Measurements from ENCODE around the gene TTC28. TPM values are rescaled to one million over a fixed set of nuclear protein-coding genes. Genes with fewer than 3 reads are reported as not detected.

Gene TTC28
- total RNA-seq, 4 donors from 2014 or later, result 35.6 to 42.6 (median 36.9) TPM

- no peaks in the 10 kb centered on the region for H3K9me3 ChIP-seq
- no peak for DNase-seq (ENCODE audit: extremely low spot score)
- H3K4me1 ChIP-seq, result peaks cover 0 to 13% (median 6%) of the 10 kb centered on the region in 4 donors
- no peak overlapping the region for H3K27ac ChIP-seq (replicated peaks in 1 of 4)
- H3K36me3 ChIP-seq, result no peaks in the 10 kb centered on the region
- no peaks in the 10 kb centered on the region for H3K27me3 ChIP-seq
- TF ChIP-seq POLR2A (IDR thresholded peaks at IDR 0.05; ENCODE audit: low read depth) (no peak), CTCF (IDR thresholded peaks at IDR 0.05) (no peak), POLR2AphosphoS5 (IDR thresholded peaks at IDR 0.05) (no peak), EP300 (IDR thresholded peaks at IDR 0.05) (no peak)
- WGBS, result 88% methylated on average over 7 of the region's 7 CpGs
- no peak overlapping the region for H3K4me3 ChIP-seq
- intact Hi-C loops (cut with DNase I), result no loop called here
Measured at GRCh38 chr22:28044546-28045173, 635.0 kb downstream of the TTC28 start.

- WGBS, result 83% methylated on average over 2 of the region's 2 CpGs
- Histone ChIP-seq H3K27me3 (no peaks in the 10 kb centered on the region), H3K9me3 (no peaks in the 10 kb centered on the region), H3K4me3 (no peak overlapping the region), H3K27ac (replicated peaks in 1 of 4) (no peak overlapping the region), H3K4me1 (peaks cover 0 to 6% (median 1%) of the 10 kb centered on the region in 4 donors), H3K36me3 (no peaks in the 10 kb centered on the region)
- intact Hi-C loops (cut with DNase I), result no loop called here
- DNase-seq (ENCODE audit: extremely low spot score), result no peak
- TF ChIP-seq CTCF (IDR thresholded peaks at IDR 0.05), result no peak
- no peak for TF ChIP-seq POLR2A (IDR thresholded peaks at IDR 0.05; ENCODE audit: low read depth)
- no peak for TF ChIP-seq EP300 (IDR thresholded peaks at IDR 0.05)
- no peak for TF ChIP-seq POLR2AphosphoS5 (IDR thresholded peaks at IDR 0.05)
Measured at GRCh38 chr22:28043266-28043665, 636.4 kb downstream of the TTC28 start.

GRCh38 chr22:28034760-28035401 lies 644.8 kb downstream of the TTC28 start:
- peaks cover 27 to 48% (median 44%) of the 10 kb centered on the region in 4 donors for H3K4me1 ChIP-seq
- no peaks in the 10 kb centered on the region for H3K36me3 ChIP-seq
- no peaks in the 10 kb centered on the region for H3K27me3 ChIP-seq
- H3K9me3 ChIP-seq, result no peaks in the 10 kb centered on the region
- H3K4me3 ChIP-seq, result no peak overlapping the region
- intact Hi-C loops (cut with DNase I), result no loop called here
- peak overlapping the region; percentile 42 to 57 (median 50) for H3K27ac ChIP-seq (replicated peaks in 1 of 4)
- TF ChIP-seq POLR2AphosphoS5 (IDR thresholded peaks at IDR 0.05), result peak in 1 of 2 donors; percentile 18
- no peak for TF ChIP-seq POLR2A (IDR thresholded peaks at IDR 0.05; ENCODE audit: low read depth)
- no peak for TF ChIP-seq EP300 (IDR thresholded peaks at IDR 0.05)
- DNase-seq (ENCODE audit: extremely low spot score), result peak; percentile 92
- 11% methylated on average over 6 of the region's 7 CpGs for WGBS

- intact Hi-C loops (cut with DNase I), result no loop called here
- no peaks in the 10 kb centered on the region for H3K9me3 ChIP-seq
- no peaks in the 10 kb centered on the region for H3K27me3 ChIP-seq
- TF ChIP-seq POLR2A (IDR thresholded peaks at IDR 0.05; ENCODE audit: low read depth) (no peak), POLR2AphosphoS5 (IDR thresholded peaks at IDR 0.05) (no peak), CTCF (IDR thresholded peaks at IDR 0.05) (no peak), EP300 (IDR thresholded peaks at IDR 0.05) (no peak)
- peaks cover 0 to under 1% (median 0%) of the 10 kb centered on the region in 4 donors for H3K36me3 ChIP-seq
- no peak for DNase-seq (ENCODE audit: extremely low spot score)
- peak overlapping the region; percentile 42 to 57 (median 50) for H3K27ac ChIP-seq (replicated peaks in 1 of 4)
- 83% methylated on average over 9 of the region's 9 CpGs for WGBS
- H3K4me1 ChIP-seq, result peaks cover 34 to 54% (median 50%) of the 10 kb centered on the region in 4 donors
- no peak overlapping the region for H3K4me3 ChIP-seq
Measured at GRCh38 chr22:28034145-28034759, 645.4 kb downstream of the TTC28 start.

- DNase-seq (ENCODE audit: extremely low spot score), result no peak
Measured at GRCh38 chr22:28032861-28033260, 646.8 kb downstream of the TTC28 start.

More at GRCh38 chr22:28032861-28033260, 646.8 kb downstream of the TTC28 start:
- TF ChIP-seq CTCF (IDR thresholded peaks at IDR 0.05) (no peak), POLR2A (IDR thresholded peaks at IDR 0.05; ENCODE audit: low read depth) (no peak), POLR2AphosphoS5 (IDR thresholded peaks at IDR 0.05) (no peak), EP300 (IDR thresholded peaks at IDR 0.05) (no peak)
- peaks cover 48 to 68% (median 64%) of the 10 kb centered on the region in 4 donors for H3K4me1 ChIP-seq
- intact Hi-C loops (cut with DNase I), result no loop called here
- peaks cover 0 to 6% (median 0%) of the 10 kb centered on the region in 4 donors for H3K36me3 ChIP-seq
- H3K4me3 ChIP-seq, result no peak overlapping the region
- H3K9me3 ChIP-seq, result no peaks in the 10 kb centered on the region
- 66% methylated on average over 3 of the region's 3 CpGs for whole genome bisulfite sequencing
- H3K27ac ChIP-seq (replicated peaks in 1 of 4), result no peak overlapping the region
- no peaks in the 10 kb centered on the region for H3K27me3 ChIP-seq

All from esophagus muscularis mucosa (tissue), 4 donors.